Psoas muscle (tissue), 8 donors: Measurements from ENCODE around the gene PDE4D. TPM values are rescaled to one million over a fixed set of nuclear protein-coding genes. Genes with fewer than 3 reads are reported as not detected.
"Not testable (repeated sequence)": the region's sequence is repeated elsewhere in the genome, so short reads cannot be mapped to it uniquely, and the experiment has no call there.

Experiments
- ATAC-seq, 4 donors: fragments of 200-7000 bp; cut with Tn5 transposase; one replicate each; pipeline ENCODE4 v1.9.1; 2020; ENCODE audit warnings: moderate library complexity in 3 of 4, mild to moderate bottlenecking in 2 of 4
- DNase-seq, 2 donors: peaks; one replicate each; pipeline ENCODE4 v3.0.0-alpha.2; 2020
- H3K27ac ChIP-seq: fragments of 200-600 bp; one replicate; pipeline ENCODE4 v1.8.0; 2022
- H3K27me3 ChIP-seq, 3 donors: fragments of 200-600 bp in 1 of 3; one replicate each; pipeline versions ENCODE4 v1.6.1 to v1.8.0; 2013 to 2022; ENCODE audit warnings: low read length in 2 of 3, mild to moderate bottlenecking in 2 of 3, moderate library complexity in 1 of 3; ENCODE audit not compliant: insufficient read depth in 3 of 3
- H3K36me3 ChIP-seq, 2 donors: fragments of 200-600 bp in 1 of 2; one replicate each; pipeline versions ENCODE4 v1.6.1 to v1.8.0; 2013 to 2022; ENCODE audit warnings: low read depth in 1 of 2, mild to moderate bottlenecking in 1 of 2, moderate library complexity in 1 of 2; ENCODE audit not compliant: insufficient read depth in 1 of 2
- H3K4me1 ChIP-seq: fragments of 200-600 bp; one replicate; pipeline ENCODE4 v1.8.0; 2022
- H3K4me3 ChIP-seq: fragments of 200-600 bp; one replicate; pipeline ENCODE4 v1.8.0; 2022; ENCODE audit warnings: mild to moderate bottlenecking
- H3K9me3 ChIP-seq: fragments of 200-600 bp; one replicate; pipeline ENCODE4 v1.8.0; 2022
- CTCF ChIP-seq: fragments of 200-600 bp; IDR thresholded peaks from one replicate; pipeline ENCODE4 v1.8.0; 2022; ENCODE audit warnings: antibody characterized with exemption
- WGBS, 3 donors: extraction: QIAGEN DNeasy Blood & Tissue Kit; methylation state at CpG; one replicate each; pipeline versions ENCODE4 v1.1.6 to v1.1.7; 2013; 5-methylcytosine and 5-hydroxymethylcytosine counted together
- intact Hi-C, 2 donors: fragments of 100-400 bp; cut with DNase I; formaldehyde crosslinking; loops; one replicate each; pipeline versions ENCODE4 v1.11.0 to v1.14.2; 2022
- polyA plus RNA-seq, 3 donors: library from polyadenylated mRNA; stranded (reverse); fragments of 200-250 nt; gene quantifications; one replicate each; pipeline ENCODE4 v1.2.3, GENCODE V29; 2013
- total RNA-seq, 4 donors: library from RNA; stranded (reverse); fragmentation: NEBNext Ultra II Directional in 2 of 4; extraction: Animal tissue kit (Norgen Biotek cat#: 25700) in 2 of 4; gene quantifications; one replicate each; pipeline versions ENCODE4 v1.2.1 to v1.2.4, GENCODE V29; 2021 to 2023
- donor health status: healthy with polysubstance abuse.
- donor health status: DM: no; HTN: no; CAD: no; lungs with moderate emphysema.
- donor health status: Bipolar disorder and iron deficiency.
- donor health status: healthy.
- donor health status: DM: yes; HTN: yes; CAD: no.
- donor health status: DM: no; HTN: no; CAD: no.
- donor health status: DM: no; HTN: no; CAD: no.
- donor health status: DM: yes; HTN: yes; CAD: no.

Gene PDE4D
- total and polyA plus RNA-seq, 7 donors = 42.6 to 283 (median 88.7) TPM

GRCh38 chr5:59466271-59466670, 427.3 kb downstream of the PDE4D start:
- Histone ChIP-seq H3K4me1 (peaks cover 6% of the 10 kb centered on the region), H3K27me3 (no peaks in the 10 kb centered on the region), H3K9me3 (no peaks in the 10 kb centered on the region), H3K27ac (no peak overlapping the region), H3K36me3 (no peaks in the 10 kb centered on the region), H3K4me3 (no peak overlapping the region)
- 47 to 67% (median 57%) methylated on average over 2 of the region's 2 CpGs for WGBS, 3 donors
- TF ChIP-seq CTCF = no peak
- no peak for DNase-seq
- intact Hi-C loops = no loop called here
- no peak for ATAC-seq

DNA sequence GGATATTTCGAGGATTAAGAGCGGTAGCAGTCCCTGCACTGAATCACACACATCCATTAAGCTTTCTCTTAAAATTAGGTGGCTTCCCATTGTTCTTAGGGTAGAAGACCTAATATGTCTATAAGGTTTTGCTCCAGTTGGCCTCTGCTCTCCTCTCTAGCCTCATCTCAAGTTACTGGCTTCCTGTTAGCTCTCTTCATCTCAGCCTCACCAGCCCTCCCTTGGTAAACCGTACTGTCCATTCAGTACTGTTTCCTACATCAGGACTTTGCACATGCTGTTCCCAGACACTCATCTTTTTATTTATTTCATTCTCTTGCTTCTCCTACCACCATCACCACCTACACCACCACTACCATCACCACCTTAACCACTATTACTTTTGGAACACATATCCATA, 428.6 kb downstream of the PDE4D start:
- ATAC-seq = peak in 3 of 4 donors; percentile 22 to 41 (median 33)
- no peak for TF ChIP-seq CTCF
- WGBS, 3 donors = 83 to 91% (median 83%) methylated on average over 3 of the region's 3 CpGs
- Histone ChIP-seq H3K4me1 (peaks cover 6% of the 10 kb centered on the region), H3K9me3 (no peaks in the 10 kb centered on the region), H3K4me3 (no peak overlapping the region), H3K27me3 (no peaks in the 10 kb centered on the region), H3K27ac (no peak overlapping the region), H3K36me3 (no peaks in the 10 kb centered on the region)
- DNase-seq = no peak
- intact Hi-C loops = no loop called here

DNA sequence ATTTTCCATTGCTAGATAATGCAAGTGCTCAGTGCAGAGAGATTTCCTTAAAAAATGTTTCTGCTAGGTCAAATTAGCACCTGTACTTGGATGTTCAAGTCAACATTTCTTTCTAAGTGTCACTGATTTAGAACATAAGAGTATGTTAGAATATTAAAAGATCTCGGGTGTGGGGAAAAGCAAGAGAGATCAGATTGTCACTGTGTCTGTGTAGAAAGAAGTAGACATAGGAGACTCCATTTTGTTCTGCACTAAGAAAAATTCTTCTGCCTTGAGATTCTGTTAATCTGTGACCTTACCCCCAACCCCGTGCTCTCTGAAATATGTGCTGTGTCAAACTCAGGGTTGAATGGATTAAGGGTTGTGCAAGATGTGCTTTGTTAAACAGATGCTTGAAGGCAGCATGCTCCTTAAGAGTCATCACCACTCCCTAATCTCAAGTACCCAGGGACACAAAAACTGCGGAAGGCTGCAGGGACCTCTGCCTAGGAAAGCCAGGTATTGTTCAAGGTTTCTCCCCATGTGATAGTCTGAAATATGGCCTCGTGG, 429.8 kb downstream of the PDE4D start:
- ATAC-seq, H3K27me3 ChIP-seq, intact Hi-C loops, H3K4me3 ChIP-seq, DNase-seq, H3K9me3 ChIP-seq, H3K36me3 ChIP-seq, H3K27ac ChIP-seq, H3K4me1 ChIP-seq: not testable (repeated sequence)
- WGBS, 3 donors = 60 to 76% (median 70%) methylated on average over 2 to 4 of the region's 4 CpGs

DNA sequence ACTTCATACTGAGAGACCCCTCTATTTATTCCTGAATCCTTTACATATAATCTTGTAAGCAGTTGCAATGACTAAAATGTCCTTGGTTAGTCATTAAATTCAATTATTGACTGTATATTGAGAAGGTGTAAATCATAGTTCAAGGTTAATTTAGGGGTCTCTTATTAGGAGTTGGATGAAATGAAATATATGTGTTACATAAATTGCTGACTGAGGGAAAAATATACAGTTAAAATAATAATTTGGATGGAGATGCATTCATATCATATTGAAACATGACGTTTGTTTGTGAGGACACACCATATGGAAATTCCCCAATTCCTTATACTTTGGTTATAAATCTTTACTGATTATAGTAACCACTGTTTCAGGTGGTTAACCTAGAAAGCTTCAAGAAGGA, 430.6 kb downstream of the PDE4D start:
- no peak for TF ChIP-seq CTCF
- no peaks in the 10 kb centered on the region for H3K27me3 ChIP-seq
- no peak overlapping the region for H3K4me3 ChIP-seq
- intact Hi-C loops = no loop called here
- peaks cover 0 to 1% of the 10 kb centered on the region in 2 donors for H3K36me3 ChIP-seq
- H3K9me3 ChIP-seq = no peaks in the 10 kb centered on the region
- H3K27ac ChIP-seq = no peak overlapping the region
- H3K4me1 ChIP-seq = peaks cover 6% of the 10 kb centered on the region
- DNase-seq = no peak
- 43 to 91% (median 75%) methylated on average over 1 of the region's 1 CpG for WGBS, 3 donors
- ATAC-seq = no peak

DNA sequence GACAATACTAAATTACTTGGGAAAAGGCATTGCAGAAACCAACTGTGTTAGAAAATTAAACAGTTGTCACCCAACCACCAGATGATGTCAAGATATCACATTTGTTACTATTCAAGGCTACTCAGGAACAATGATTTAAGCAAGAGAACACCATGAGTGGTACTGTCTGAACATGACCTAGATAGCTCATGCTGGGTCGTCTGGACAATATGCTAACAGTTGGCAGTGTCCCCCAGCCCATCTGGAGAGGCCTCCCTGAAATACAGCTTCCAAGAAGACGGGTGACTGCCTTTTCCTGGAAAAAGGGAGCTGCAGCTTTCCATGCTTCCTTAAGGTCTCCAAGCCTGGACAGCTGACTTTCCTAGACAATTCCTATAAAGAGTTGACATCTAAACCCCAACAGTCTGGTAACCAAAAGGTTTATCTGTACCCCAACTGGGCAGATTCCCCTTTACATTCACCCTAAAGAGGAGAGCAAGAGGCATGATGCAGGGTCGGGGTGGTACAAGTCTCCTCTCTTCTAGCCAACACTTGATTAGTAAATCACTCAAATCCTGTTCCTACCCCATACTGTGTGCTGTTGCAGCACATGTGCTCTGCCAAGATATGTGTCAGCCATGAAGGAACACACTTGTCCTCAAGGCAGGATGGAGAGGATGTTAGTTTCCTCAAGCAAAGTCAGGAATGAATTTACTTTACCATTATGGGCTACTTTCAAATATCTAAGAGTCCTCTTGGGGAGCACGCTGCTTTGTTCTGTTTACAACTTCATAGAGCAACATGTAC, 433.0 kb downstream of the PDE4D start:
- Histone ChIP-seq H3K27ac (no peak overlapping the region), H3K4me3 (no peak overlapping the region), H3K4me1 (peaks cover 6% of the 10 kb centered on the region), H3K27me3 (no peaks in the 10 kb centered on the region), H3K36me3 (peaks cover 0 to 14% of the 10 kb centered on the region in 2 donors), H3K9me3 (no peaks in the 10 kb centered on the region)
- DNase-seq (peak in 1 of 2 donors; percentile 31), ATAC-seq (peak; percentile 39 to 85 (median 80))
- WGBS, 3 donors = 35 to 46% (median 41%) methylated on average over 4 of the region's 4 CpGs
- intact Hi-C loops = no loop called here
- no peak for TF ChIP-seq CTCF
